Measurements from ENCODE around the gene CDK5. TPM values are rescaled to one million over a fixed set of nuclear protein-coding genes. Genes with fewer than 3 reads are reported as not detected.
"Not testable (repeated sequence)": the region's sequence is repeated elsewhere in the genome, so short reads cannot be mapped to it uniquely, and the experiment has no call there.

Gene CDK5
- total and polyA plus RNA-seq, 12 donors = 15.4 to 29.8 (median 19.7) TPM

DNA sequence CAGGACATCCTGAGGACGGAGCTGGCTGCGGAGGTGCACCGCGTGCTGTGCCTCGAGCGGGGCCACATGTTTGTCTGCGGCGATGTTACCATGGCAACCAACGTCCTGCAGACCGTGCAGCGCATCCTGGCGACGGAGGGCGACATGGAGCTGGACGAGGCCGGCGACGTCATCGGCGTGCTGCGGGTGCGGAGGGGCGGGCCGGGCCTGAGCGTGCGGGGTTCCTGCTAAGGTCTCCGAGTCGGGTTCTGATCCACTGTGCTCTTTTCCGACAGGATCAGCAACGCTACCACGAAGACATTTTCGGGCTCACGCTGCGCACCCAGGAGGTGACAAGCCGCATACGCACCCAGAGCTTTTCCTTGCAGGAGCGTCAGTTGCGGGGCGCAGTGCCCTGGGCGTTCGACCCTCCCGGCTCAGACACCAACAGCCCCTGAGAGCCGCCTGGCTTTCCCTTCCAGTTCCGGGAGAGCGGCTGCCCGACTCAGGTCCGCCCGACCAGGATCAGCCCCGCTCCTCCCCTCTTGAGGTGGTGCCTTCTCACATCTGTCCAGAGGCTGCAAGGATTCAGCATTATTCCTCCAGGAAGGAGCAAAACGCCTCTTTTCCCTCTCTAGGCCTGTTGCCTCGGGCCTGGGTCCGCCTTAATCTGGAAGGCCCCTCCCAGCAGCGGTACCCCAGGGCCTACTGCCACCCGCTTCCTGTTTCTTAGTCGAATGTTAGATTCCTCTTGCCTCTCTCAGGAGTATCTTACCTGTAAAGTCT is 43.8 kb downstream of the CDK5 start:
- Histone ChIP-seq H3K36me3 (replicated peaks in 1 of 2) (no peaks in the 10 kb centered on the region), H3K4me1 (replicated peaks in 1 of 2) (peaks cover 2 to 9% of the 10 kb centered on the region in 2 donors), H3K4me3 (peak overlapping the region in 1 of 4 donors; percentile 25), H3K27me3 (peaks cover 27% of the 10 kb centered on the region), H3K27ac (no peak overlapping the region), H3K9me3 (replicated peaks in 1 of 3) (no peaks in the 10 kb centered on the region)
- TF ChIP-seq POLR2A (IDR thresholded peaks at IDR 0.05) = no peak
- TF ChIP-seq, protein P1, sequence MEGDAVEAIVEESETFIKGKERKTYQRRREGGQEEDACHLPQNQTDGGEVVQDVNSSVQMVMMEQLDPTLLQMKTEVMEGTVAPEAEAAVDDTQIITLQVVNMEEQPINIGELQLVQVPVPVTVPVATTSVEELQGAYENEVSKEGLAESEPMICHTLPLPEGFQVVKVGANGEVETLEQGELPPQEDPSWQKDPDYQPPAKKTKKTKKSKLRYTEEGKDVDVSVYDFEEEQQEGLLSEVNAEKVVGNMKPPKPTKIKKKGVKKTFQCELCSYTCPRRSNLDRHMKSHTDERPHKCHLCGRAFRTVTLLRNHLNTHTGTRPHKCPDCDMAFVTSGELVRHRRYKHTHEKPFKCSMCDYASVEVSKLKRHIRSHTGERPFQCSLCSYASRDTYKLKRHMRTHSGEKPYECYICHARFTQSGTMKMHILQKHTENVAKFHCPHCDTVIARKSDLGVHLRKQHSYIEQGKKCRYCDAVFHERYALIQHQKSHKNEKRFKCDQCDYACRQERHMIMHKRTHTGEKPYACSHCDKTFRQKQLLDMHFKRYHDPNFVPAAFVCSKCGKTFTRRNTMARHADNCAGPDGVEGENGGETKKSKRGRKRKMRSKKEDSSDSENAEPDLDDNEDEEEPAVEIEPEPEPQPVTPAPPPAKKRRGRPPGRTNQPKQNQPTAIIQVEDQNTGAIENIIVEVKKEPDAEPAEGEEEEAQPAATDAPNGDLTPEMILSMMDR (IDR thresholded peaks at IDR 0.05) = no peak
- 24 to 55% (median 28%) methylated on average over 20 to 55 of the region's 55 CpGs for WGBS, 4 donors
- intact Hi-C loops (cut with DNase I) = no loop called here
- peak; percentile 68 to 95 (median 72) for DNase-seq

DNA sequence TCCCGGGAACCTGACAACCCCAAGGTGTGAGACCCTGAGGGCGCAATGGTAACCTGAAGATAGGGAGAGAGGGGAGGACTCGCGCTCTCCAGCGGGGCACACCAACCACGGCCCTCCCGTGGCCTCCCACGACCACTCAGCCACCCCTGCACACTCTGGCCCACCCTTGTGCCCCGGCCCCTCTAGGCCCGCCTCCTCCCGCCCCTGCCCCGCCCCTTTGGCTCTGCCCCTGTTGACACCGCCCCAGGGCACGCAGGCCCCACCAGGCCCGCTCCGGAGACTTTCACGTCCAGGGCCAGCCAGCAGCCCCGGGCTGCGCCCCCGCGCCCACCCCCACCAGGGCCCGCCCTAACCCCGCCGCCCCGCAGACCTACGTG is 44.4 kb downstream of the CDK5 start:
- H3K4me1 ChIP-seq (replicated peaks in 1 of 2) = peaks cover 0 to 6% of the 10 kb centered on the region in 2 donors
- no peak overlapping the region for H3K27ac ChIP-seq
- H3K4me3 ChIP-seq = peak overlapping the region in 1 of 4 donors; percentile 25
- H3K36me3 ChIP-seq (replicated peaks in 1 of 2) = no peaks in the 10 kb centered on the region
- H3K27me3 ChIP-seq = peaks cover 21% of the 10 kb centered on the region
- no peaks in the 10 kb centered on the region for H3K9me3 ChIP-seq (replicated peaks in 1 of 3)
- WGBS, 4 donors = 17 to 40% (median 30%) methylated on average over 1 to 25 of the region's 26 CpGs; no CpG with 5 or more reads in 1 of the 4 donors
- no peak for DNase-seq
- no peak for TF ChIP-seq POLR2A (IDR thresholded peaks at IDR 0.05)
- TF ChIP-seq, protein P1 (IDR thresholded peaks at IDR 0.05) = no peak
- intact Hi-C loops (cut with DNase I) = no loop called here

DNA sequence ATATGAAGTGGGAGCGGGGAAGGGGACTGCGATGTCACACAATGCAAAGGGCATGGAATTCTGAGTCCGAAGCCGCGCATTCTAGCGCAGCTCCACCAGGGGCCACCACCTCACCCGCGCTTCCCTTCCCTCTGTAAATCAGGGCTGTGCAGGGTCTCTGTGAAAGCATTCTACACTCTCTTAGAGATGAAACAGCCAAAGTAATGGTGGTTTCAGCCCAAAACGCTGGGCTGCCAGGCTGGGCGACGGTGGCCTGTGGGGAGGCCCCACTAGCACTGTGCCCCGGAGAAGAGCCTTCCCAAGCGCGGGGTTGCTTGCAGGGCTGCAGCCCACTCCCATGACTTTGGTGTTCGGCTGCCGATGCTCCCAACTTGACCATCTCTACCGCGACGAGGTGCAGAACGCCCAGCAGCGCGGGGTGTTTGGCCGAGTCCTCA is 44.8 kb downstream of the CDK5 start:
- peaks cover 20% of the 10 kb centered on the region for H3K27me3 ChIP-seq
- H3K4me1 ChIP-seq (replicated peaks in 1 of 2) = peaks cover 0 to 2% of the 10 kb centered on the region in 2 donors
- no peak overlapping the region for H3K27ac ChIP-seq
- no peaks in the 10 kb centered on the region for H3K36me3 ChIP-seq (replicated peaks in 1 of 2)
- WGBS, 4 donors = 33 to 48% (median 36%) methylated on average over 10 to 23 of the region's 23 CpGs
- H3K4me3 ChIP-seq = no peak overlapping the region
- TF ChIP-seq POLR2A (IDR thresholded peaks at IDR 0.05) = no peak
- TF ChIP-seq, protein P1 (IDR thresholded peaks at IDR 0.05) = peak in 4 of 6 experiments; percentile 28 to 42 (median 37)
- no peak for DNase-seq
- intact Hi-C loops (cut with DNase I) = no loop called here
- no peaks in the 10 kb centered on the region for H3K9me3 ChIP-seq (replicated peaks in 1 of 3)

- Histone ChIP-seq H3K27ac (no peak overlapping the region), H3K9me3 (replicated peaks in 1 of 3) (no peaks in the 10 kb centered on the region), H3K27me3 (peaks cover 17% of the 10 kb centered on the region), H3K4me3 (no peak overlapping the region), H3K36me3 (replicated peaks in 1 of 2) (no peaks in the 10 kb centered on the region), H3K4me1 (replicated peaks in 1 of 2) (no peaks in the 10 kb centered on the region)
- TF ChIP-seq, protein P1 (IDR thresholded peaks at IDR 0.05) = no peak
- TF ChIP-seq POLR2A (IDR thresholded peaks at IDR 0.05) = no peak
- DNase-seq = no peak
- WGBS, 4 donors = 67 to 72% (median 69%) methylated on average over 6 of the region's 6 CpGs
- intact Hi-C loops (cut with DNase I) = no loop called here
Observed at GRCh38 chr7:151012031-151012692, 45.5 kb downstream of the CDK5 start.

- WGBS, 4 donors = 83 to 86% (median 85%) methylated on average over 11 to 12 of the region's 12 CpGs
- H3K4me1 ChIP-seq (replicated peaks in 1 of 2); H3K27ac ChIP-seq; H3K36me3 ChIP-seq (replicated peaks in 1 of 2); H3K9me3 ChIP-seq (replicated peaks in 1 of 3); H3K4me3 ChIP-seq; intact Hi-C loops (cut with DNase I); DNase-seq: not testable (repeated sequence)
- peaks cover 15% of the 10 kb centered on the region for H3K27me3 ChIP-seq
Observed at GRCh38 chr7:151011616-151012015, 46.1 kb downstream of the CDK5 start.

All from adrenal gland (tissue), 12 donors.